ENCODE data around the gene ATP5PF. TPM values are rescaled to one million over a fixed set of nuclear protein-coding genes. Genes with fewer than 3 reads are reported as not detected.
"Not testable (repeated sequence)": the region's sequence is repeated elsewhere in the genome, so short reads cannot be mapped to it uniquely, and the experiment has no call there.

ATP5PF gene, protein sequence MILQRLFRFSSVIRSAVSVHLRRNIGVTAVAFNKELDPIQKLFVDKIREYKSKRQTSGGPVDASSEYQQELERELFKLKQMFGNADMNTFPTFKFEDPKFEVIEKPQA
- 100 to 1,000 TPM; 124 to 132 TPM for total RNA-seq

DNA sequence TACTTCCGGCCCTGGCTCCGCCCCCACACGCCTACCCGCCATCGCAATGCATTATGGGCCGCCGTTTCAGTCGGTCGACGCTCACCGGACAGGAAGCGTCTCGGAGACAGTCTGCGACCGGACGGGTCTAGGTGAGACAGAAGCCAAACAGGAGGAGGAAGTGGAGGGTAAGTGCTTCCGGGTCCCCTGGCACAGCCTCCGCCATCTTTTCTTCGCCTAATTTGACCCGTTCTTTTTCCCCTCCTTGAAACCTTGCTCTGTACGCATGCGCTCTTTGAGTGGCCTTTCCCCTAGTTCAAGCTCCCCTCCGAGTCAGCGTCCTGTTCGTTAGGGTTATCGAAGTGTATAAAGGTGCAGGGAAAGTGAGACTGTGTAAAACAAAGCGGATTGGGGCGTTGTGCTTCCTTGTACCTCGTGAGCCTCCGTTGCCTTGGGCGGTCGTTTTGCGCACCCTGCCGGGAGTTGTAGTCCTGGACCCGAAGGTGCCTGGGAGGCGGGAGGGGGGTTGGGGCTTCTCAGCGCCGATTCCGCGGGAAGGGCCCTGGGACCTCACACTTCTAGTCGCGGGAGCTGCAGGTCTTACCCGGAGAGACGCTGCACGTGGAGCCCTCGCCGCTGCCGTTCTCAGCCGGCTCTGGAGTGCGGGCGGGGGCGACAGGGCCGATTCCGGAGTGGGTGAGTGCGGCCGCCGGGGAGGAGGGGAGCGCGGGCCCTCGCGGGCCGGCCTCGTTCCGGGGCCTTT lies at the start of gene ATP5PF, which contains the start of gene GABPA:
ATP5PF (minus strand) TSS at position 1 of the 742 bp plus-strand sequence. CDS start 5,110 bp downstream, outside the sequence.
GABPA (plus strand) TSS at position 69 of the 742 bp plus-strand sequence. CDS start 6,627 bp downstream, outside the sequence.
- H3K4me1 Mint-ChIP-seq (ENCODE audit: low read depth), result peaks cover 48% of the 10 kb centered on the region
- CTCF ChIA-PET, result interaction anchor here (0.9 to 4.2 kb wide), 6 partner anchors 10 to 127 kb away, joined by 3 to 26 read pairs (median 3); no protein-coding TSS in a partner anchor
- intact Hi-C loops (cut with micrococcal nuclease), result loop anchor here (1.0 to 5.0 kb wide), 13 partner anchors 55 to 436 kb away; partner anchors contain the start of gene JAM2
- H3K27ac Mint-ChIP-seq, result peak within 1 kb of the TSS; percentile 99
- H3K36me3 Mint-ChIP-seq (ENCODE audit: low read depth), result peaks cover 12% of the 10 kb centered on the region
- no peaks in the 10 kb centered on the region for H3K27me3 Mint-ChIP-seq (ENCODE audit: low read depth)
- peak within 1 kb of the TSS; percentile 94 for H3K4me3 Mint-ChIP-seq
- no peaks in the 10 kb centered on the region for H3K9me3 Mint-ChIP-seq
- DNase-seq, result peak; percentile 99

DNA sequence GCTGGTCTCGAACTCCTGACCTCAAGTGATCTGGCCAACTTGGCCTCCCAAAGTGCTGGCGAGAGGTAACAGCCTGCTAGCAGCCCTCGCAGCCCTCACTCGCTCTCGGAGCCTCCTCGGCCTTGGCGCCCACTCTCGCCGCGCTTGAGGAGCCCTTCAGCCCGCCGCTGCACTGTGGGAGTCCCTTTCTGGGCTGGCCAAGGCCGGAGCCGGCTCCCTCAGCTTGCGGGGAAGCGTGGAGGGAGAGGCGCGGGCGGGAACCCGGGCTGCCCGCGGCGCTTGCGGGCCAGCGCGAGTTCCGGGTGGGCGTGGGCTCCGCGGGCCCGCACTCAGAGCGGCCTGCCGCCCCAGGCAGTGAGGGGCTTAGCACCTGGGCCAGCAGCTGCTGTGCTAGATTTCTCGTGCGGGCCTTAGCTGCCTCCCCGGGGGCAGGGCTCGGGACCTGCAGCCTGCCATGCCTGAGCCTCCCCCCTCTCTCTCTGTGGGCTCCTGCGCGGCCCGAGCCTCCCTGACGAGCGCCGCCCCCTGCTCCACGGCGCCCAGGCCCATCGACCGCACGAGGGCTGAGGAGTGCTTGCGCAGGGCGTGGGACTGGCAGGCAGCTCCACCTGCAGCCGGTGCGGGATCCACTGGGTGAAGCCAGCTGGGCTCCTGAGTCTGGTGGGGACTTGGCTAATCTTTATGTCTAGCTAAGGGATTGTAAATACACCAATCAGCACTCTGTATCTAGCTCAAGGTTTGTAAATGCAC lies 43.6 kb upstream of the ATP5PF start:
- H3K4me3 Mint-ChIP-seq; H3K9me3 Mint-ChIP-seq; H3K27me3 Mint-ChIP-seq (ENCODE audit: low read depth); H3K36me3 Mint-ChIP-seq (ENCODE audit: low read depth); intact Hi-C loops (cut with micrococcal nuclease); DNase-seq; H3K4me1 Mint-ChIP-seq (ENCODE audit: low read depth); H3K27ac Mint-ChIP-seq: not testable (repeated sequence)
- CTCF ChIA-PET, result interaction anchor here (0.5 to 1.6 kb wide), 2 partner anchors 12 to 39 kb away, joined by 3 read pairs; no protein-coding TSS in a partner anchor

DNA sequence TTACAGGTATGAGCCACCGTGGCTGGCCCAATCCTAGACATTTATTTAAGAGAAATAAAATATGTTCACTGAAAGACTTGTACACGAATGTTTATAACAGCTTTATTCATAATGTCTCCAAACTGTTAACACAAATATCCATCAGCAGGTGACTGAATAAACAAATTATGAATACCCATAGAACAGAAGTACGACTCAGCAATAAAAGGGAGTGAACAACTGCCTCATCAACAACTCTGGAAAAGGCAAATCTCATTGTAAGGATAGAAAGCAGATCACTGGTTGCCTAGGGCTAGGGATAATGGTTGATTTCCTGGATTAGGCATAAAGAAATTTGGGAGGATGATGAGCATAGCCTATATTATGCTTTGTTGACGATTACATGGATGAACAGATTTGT lies 41.7 kb upstream of the ATP5PF start:
- no peak overlapping the region for H3K4me3 Mint-ChIP-seq
- H3K4me1 Mint-ChIP-seq (ENCODE audit: low read depth), result peaks cover 10% of the 10 kb centered on the region
- H3K27me3 Mint-ChIP-seq (ENCODE audit: low read depth), result no peaks in the 10 kb centered on the region
- DNase-seq, result no peak
- H3K27ac Mint-ChIP-seq, result no peak overlapping the region
- no peaks in the 10 kb centered on the region for H3K36me3 Mint-ChIP-seq (ENCODE audit: low read depth)
- peaks cover 3% of the 10 kb centered on the region for H3K9me3 Mint-ChIP-seq
- CTCF ChIA-PET, result no interaction called here
- intact Hi-C loops (cut with micrococcal nuclease), result no loop called here

DNA sequence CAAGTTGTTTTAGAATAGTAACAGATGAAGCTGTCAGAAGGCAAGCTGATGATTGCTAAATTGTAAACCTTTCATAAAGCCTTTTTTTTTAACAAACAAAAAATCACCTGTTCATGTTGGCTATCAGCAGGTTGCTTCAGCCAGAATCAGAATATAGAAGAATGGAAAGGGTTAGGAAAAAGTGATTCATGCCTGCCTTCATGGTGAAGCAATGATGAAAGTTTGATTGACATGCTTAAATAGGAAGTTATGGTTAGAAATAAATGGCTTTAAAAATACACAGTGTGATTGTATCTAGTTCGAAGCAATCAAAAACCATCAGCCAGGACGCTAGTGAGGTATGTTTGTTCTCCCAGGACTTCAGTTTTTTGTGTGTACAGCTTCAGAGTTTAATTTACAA lies 38.0 kb upstream of the ATP5PF start:
- CTCF ChIA-PET, result no interaction called here
- Mint-ChIP-seq H3K9me3 (no peaks in the 10 kb centered on the region), H3K4me1 (ENCODE audit: low read depth) (peaks cover 10% of the 10 kb centered on the region), H3K27me3 (ENCODE audit: low read depth) (no peaks in the 10 kb centered on the region), H3K27ac (no peak overlapping the region), H3K4me3 (no peak overlapping the region), H3K36me3 (ENCODE audit: low read depth) (no peaks in the 10 kb centered on the region)
- intact Hi-C loops (cut with micrococcal nuclease), result no loop called here
- DNase-seq, result no peak

DNA sequence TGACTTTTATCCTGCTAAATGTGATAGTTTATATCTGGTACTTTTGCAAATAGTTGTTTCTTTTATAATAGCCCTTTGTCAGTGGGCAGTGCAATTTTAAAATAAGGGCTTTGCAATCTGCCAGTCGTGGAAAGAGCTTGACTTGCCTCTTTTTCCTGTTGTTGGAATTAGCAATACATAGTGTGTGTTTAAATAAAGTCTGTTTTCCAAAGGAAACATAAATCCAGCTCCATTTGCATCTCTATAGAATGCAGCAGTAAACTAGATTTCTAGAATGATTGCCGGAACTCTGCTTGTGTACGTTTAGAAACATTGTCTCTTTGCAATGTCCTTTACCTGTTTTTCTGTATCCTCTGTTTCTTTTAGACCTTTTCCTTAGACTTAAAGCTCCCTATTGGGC lies 33.2 kb upstream of the ATP5PF start:
- Mint-ChIP-seq H3K27me3 (ENCODE audit: low read depth) (no peaks in the 10 kb centered on the region), H3K27ac (no peak overlapping the region), H3K4me3 (no peak overlapping the region), H3K36me3 (ENCODE audit: low read depth) (peaks cover 15% of the 10 kb centered on the region), H3K9me3 (no peaks in the 10 kb centered on the region), H3K4me1 (ENCODE audit: low read depth) (peaks cover 9% of the 10 kb centered on the region)
- DNase-seq, result no peak
- CTCF ChIA-PET, result interaction anchor here (1.1 kb wide), 1 partner anchor 94 kb away, joined by 3 read pairs; no protein-coding TSS in a partner anchor
- intact Hi-C loops (cut with micrococcal nuclease), result no loop called here

DNA sequence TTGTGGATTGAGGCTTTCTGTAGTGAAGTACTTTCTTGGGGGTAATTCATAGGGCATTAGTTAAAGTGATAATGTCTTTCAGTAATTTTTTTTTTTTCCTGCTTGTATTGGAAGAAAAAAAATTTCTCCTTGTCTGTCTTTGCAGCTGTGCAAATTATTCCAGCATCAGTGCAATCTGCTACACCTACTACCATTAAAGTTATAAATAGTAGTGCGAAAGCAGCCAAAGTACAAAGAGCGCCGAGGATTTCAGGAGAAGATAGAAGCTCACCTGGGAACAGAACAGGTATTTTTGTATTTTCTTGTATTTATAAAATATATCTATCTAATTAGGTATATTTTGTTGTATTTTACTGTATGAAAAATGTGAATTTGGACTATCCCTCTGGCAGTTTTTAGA lies 29.4 kb upstream of the ATP5PF start:
- Mint-ChIP-seq H3K36me3 (ENCODE audit: low read depth) (peaks cover 30% of the 10 kb centered on the region), H3K27ac (no peak overlapping the region), H3K9me3 (no peaks in the 10 kb centered on the region), H3K4me3 (no peak overlapping the region), H3K4me1 (ENCODE audit: low read depth) (peaks cover 13% of the 10 kb centered on the region), H3K27me3 (ENCODE audit: low read depth) (no peaks in the 10 kb centered on the region)
- DNase-seq, result no peak
- intact Hi-C loops (cut with micrococcal nuclease), result no loop called here
- CTCF ChIA-PET, result no interaction called here

DNA sequence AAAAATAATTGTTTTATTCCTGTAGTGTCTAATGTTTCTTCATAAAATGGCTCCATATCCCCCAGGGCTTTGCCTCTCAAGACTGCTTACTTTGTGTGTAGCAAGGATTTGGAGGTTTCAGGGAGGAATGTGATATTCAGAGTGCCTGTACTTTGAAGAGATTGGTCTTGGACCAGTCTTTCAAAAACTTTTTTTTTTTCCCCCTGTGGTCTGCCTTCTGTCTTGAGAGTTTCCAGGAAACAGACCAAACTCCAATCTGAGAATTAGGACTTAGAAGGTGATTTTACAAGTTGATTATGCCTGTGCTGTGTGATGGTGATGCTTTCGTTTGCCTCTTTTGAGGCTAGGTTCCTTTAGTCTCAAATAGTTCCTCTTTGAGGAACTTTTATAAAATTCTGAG lies 26.0 kb upstream of the ATP5PF start:
- H3K27me3 Mint-ChIP-seq (ENCODE audit: low read depth), result no peaks in the 10 kb centered on the region
- H3K4me1 Mint-ChIP-seq (ENCODE audit: low read depth), result peaks cover 21% of the 10 kb centered on the region
- no peaks in the 10 kb centered on the region for H3K9me3 Mint-ChIP-seq
- no peak for DNase-seq
- peaks cover 44% of the 10 kb centered on the region for H3K36me3 Mint-ChIP-seq (ENCODE audit: low read depth)
- intact Hi-C loops (cut with micrococcal nuclease), result no loop called here
- H3K27ac Mint-ChIP-seq, result no peak overlapping the region
- CTCF ChIA-PET, result interaction anchor here (1.0 to 1.7 kb wide), 2 partner anchors 30 to 41 kb away, joined by 3 to 6 read pairs; no protein-coding TSS in a partner anchor
- no peak overlapping the region for H3K4me3 Mint-ChIP-seq

DNA sequence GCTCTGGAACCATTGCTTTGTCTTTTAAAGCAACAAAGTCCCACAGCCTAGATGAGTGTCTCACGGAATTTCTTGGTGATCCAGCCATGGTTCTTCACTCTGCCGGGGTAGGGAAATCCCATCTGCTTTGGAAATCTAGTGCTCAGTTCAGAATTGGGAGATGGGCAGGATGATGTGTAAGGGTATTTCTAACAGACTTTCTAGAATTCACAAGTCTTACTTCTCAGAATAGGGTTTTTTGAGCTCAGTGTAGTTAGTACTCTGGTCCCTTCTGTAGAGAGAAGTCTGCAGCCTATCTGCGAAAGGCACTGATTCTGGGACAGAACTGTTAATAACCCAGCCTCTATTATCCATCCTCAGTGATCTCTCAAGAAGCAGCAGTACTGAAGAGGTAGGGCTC lies 25.4 kb upstream of the ATP5PF start:
- CTCF ChIA-PET, result interaction anchor here (1.7 kb wide), 1 partner anchor 41 kb away, joined by 6 read pairs; no protein-coding TSS in a partner anchor

DNA sequence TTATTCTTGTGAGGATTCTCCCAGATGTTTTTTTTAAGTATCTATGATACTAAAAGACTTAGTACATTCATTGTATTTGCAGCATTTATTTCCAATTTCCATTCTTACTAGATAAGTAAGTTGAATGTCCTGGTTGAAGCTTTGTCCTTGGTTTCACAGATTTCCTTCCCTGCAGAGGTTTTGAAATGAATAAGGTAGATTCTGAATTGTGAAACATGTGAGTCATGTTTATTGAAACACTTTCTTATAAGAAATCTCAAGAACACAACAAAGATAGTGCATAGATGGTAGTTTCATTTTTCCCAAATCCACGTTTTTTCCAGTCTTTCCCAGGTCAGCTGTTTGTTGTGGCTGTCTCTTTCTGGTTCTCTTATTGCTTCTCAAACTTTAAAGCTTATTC lies 24.9 kb upstream of the ATP5PF start:
- Mint-ChIP-seq H3K36me3 (ENCODE audit: low read depth) (peaks cover 44% of the 10 kb centered on the region), H3K4me3 (no peak overlapping the region), H3K9me3 (no peaks in the 10 kb centered on the region), H3K27me3 (ENCODE audit: low read depth) (no peaks in the 10 kb centered on the region), H3K27ac (peak overlapping the region; percentile 36), H3K4me1 (ENCODE audit: low read depth) (peaks cover 21% of the 10 kb centered on the region)
- CTCF ChIA-PET, result interaction anchor here (0.6 to 1.7 kb wide), 4 partner anchors 11 to 356 kb away, joined by 3 to 6 read pairs (median 3); no protein-coding TSS in a partner anchor
- no peak for DNase-seq
- intact Hi-C loops (cut with micrococcal nuclease), result no loop called here

More for the DNA sequence above, 25.4 kb upstream of the ATP5PF start:
- peak overlapping the region; percentile 36 for H3K27ac Mint-ChIP-seq
- H3K36me3 Mint-ChIP-seq (ENCODE audit: low read depth), result peaks cover 44% of the 10 kb centered on the region
- intact Hi-C loops (cut with micrococcal nuclease), result no loop called here
- H3K4me3 Mint-ChIP-seq, result no peak overlapping the region
- no peak for DNase-seq
- peaks cover 21% of the 10 kb centered on the region for H3K4me1 Mint-ChIP-seq (ENCODE audit: low read depth)
- H3K9me3 Mint-ChIP-seq, result no peaks in the 10 kb centered on the region
- no peaks in the 10 kb centered on the region for H3K27me3 Mint-ChIP-seq (ENCODE audit: low read depth)

DNA sequence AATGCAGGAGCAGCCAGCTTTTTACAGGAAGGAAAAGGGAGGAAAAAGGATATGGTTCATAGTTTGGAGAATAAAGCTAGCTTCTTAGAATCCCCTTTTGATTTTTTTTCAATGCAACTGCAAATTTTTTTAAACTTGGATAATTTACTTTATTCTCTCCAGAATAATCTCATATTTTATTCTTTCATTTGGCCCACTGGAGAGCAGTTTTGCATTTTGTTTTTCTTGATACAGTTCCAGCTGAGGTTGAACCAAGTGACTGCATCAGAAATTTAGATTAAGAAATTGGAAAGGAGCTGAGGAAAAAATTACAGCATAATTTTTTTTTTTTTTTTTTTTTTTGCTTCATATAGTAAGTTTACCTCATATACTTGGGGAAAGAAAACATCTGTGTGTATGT lies 22.8 kb upstream of the ATP5PF start:
- intact Hi-C loops (cut with micrococcal nuclease), result no loop called here
- H3K27me3 Mint-ChIP-seq (ENCODE audit: low read depth), result no peaks in the 10 kb centered on the region
- no peaks in the 10 kb centered on the region for H3K9me3 Mint-ChIP-seq
- H3K4me3 Mint-ChIP-seq, result no peak overlapping the region
- no peak for DNase-seq
- CTCF ChIA-PET, result interaction anchor here (0.7 kb wide), 2 partner anchors 17 to 45 kb away, joined by 3 read pairs; no protein-coding TSS in a partner anchor
- peaks cover 21% of the 10 kb centered on the region for H3K4me1 Mint-ChIP-seq (ENCODE audit: low read depth)
- H3K27ac Mint-ChIP-seq, result no peak overlapping the region
- peaks cover 35% of the 10 kb centered on the region for H3K36me3 Mint-ChIP-seq (ENCODE audit: low read depth)

DNA sequence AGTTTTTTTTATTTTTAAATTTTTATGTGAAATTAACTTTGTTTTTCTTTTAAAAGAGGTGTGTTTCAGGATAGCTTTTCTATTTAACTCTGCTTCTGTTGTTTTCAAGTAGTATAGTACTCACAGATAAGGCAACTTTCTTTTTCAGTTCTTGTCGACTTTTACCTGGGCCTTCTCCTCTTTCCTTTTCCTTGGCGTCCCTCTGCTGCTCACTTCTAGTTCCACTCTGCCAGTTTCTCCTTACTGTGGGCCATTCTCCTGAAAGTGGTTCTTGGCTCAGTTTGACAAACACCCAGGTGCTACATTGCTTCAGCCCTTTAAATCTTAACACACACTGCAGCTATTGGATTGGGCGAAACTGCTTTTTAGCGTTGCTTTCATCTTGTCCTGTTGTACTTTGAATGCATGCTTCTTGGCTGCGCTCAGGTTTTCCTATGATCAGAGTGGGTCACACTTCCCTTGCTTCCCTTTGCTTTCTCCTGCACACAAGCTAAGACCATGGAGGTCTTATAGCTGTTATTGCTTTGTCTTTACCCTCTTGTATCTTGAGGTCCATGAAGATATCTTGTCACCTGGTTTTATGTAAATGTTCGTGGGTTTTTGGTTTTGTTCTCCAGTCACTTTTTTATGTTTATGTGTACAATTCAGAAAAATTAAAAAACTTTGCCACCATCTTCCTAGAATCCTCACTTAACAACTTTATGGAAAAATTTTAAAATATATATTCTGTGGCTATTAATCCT lies 21.7 kb upstream of the ATP5PF start:
- Mint-ChIP-seq H3K4me1 (ENCODE audit: low read depth) (peaks cover 21% of the 10 kb centered on the region), H3K36me3 (ENCODE audit: low read depth) (peaks cover 36% of the 10 kb centered on the region), H3K27me3 (ENCODE audit: low read depth) (no peaks in the 10 kb centered on the region), H3K9me3 (no peaks in the 10 kb centered on the region), H3K27ac (no peak overlapping the region), H3K4me3 (no peak overlapping the region)
- CTCF ChIA-PET, result interaction anchor here (0.7 kb wide), 1 partner anchor 45 kb away, joined by 3 read pairs; no protein-coding TSS in a partner anchor
- no peak for DNase-seq
- intact Hi-C loops (cut with micrococcal nuclease), result no loop called here

Data from activated naive CD4-positive, alpha-beta T cell treated with anti-CD3 and anti-CD28 coated beads for 36 hours (primary cell).